ENCODE data around the gene PPP2R5C.

Gene PPP2R5C

DNA sequence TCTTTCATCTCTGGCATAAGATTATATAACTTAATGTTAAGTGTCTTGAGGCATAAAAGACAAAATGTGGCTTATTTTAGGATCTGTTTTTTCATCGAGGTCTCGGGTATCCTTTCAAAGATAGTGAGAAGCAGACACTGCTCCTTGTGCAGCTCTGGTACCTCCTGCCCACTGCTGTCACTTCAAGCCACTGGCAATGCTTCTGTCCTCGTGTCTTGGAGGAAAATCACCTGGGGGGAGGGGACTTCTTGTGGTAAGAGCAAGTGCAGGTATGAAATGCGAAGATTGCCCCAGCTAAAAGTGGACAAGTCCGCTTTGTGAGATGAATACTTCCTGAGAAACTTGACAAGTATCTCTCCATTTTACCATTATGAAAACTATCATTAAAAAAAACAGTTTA lies 165.1 kb downstream of the PPP2R5C start:
- no peak for DNase-seq

DNA sequence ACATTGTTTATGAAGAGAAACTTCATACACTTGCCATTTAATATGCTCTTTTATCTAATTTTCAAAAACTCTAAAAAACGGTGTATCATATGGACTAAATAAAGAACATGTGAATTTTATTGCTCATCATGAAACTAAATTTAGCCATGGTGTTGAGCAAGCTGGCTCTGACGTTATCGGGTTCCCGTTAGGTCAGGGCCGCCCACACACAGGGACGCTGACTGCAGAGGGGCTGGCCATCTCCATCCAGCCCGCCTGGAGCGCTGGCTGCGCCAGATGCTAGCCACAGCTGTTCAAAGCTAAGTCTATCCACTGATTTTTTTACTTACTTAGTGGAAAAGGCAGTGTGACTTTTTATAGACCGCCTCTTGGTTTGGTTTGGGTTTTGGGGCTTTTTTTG lies 166.3 kb downstream of the PPP2R5C start:
- DNase-seq: no peak

- DNase-seq: no peak
Observed at GRCh38 chr14:101928415-101928841, 166.9 kb downstream of the PPP2R5C start.

- DNase-seq: no peak
Observed at GRCh38 chr14:101929096-101929495, 167.6 kb downstream of the PPP2R5C start.

GRCh38 chr14:101929946-101930345 lies 168.4 kb downstream of the PPP2R5C start:
- no peak for DNase-seq

- DNase-seq: no peak
Observed at GRCh38 chr14:101932673-101933072, 171.2 kb downstream of the PPP2R5C start.

DNA sequence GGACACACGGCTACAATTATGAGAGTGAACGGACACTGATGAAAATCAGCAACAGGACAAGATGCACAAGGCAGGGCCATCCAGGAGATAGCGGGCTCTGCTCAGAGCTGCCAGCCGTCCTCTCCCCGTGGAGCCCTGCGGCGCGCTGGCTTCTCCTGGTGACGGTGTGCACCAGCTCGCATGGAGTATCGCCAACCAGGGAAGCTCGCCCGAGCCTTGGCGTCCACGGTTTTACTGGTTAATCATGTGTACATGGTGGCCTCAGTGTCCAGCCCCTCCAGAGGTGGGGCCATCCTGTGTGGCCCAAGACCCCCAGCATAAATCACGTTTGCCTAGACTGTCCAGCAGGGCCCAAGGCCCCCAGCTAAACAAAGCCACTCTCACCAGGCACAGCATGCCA lies 171.7 kb downstream of the PPP2R5C start:
- no peak for DNase-seq

DNA sequence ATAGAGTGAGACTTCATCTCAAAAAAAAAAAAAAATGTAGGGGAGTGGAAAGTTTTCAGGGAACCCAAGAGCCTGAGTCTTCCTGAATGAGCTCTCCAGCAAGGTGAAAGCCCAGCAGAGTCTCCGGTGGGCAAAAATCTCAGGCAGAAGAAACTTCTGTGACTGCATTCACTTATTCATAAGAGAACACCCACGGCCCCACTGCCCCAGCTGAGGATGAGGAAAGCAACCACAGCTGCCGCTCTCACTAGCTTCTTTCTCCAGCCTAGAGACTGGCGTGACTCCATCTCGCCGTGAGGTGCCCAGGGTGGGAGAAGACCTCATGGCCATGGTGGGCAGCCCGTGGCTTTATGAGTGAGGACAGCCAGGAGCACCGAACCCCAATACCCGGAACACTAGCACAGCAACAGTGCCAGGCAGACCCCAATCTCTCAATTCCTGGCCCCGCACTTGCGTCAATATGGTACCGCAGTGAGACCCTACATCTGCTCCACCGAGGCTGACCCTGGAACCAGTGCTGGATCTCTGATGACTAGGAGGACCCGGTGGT lies 173.2 kb downstream of the PPP2R5C start:
- no peak for DNase-seq

GRCh38 chr14:101937926-101938767 lies 176.6 kb downstream of the PPP2R5C start:
- DNase-seq: no peak

- DNase-seq: no peak
Observed at GRCh38 chr14:101939646-101940170, 178.2 kb downstream of the PPP2R5C start.

DNA sequence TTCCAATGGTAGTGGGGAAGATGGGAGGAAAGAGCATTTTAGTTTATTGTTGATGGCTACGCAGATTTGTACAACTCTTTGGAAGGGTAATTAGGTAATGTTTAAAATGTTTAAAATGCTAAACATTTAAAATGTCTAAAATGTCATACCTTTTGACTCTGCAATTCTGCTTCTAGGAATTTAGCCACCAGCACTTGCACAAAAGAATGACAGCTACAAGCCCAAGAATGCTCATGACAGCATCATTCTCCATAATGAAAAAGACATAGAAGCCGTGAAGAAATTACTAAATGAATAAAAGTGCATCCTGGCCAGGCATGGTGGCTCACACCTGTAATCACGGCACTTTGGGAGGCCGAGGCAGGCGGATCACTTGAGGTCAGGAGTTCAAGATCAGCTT lies 182.9 kb downstream of the PPP2R5C start:
- no peak for DNase-seq

- DNase-seq: no peak
Observed at GRCh38 chr14:101945171-101945570, 183.7 kb downstream of the PPP2R5C start.

GRCh38 chr14:101947577-101947903 lies 186.0 kb downstream of the PPP2R5C start:
- peak; percentile 23 for DNase-seq

- DNase-seq: peak; percentile 99
Observed at GRCh38 chr14:101947904-101948665, 186.6 kb downstream of the PPP2R5C start.

- DNase-seq: no peak
Observed at GRCh38 chr14:101948666-101949216, 187.2 kb downstream of the PPP2R5C start.

GRCh38 chr14:101950100-101950499 lies 188.6 kb downstream of the PPP2R5C start:
- DNase-seq: no peak

DNA sequence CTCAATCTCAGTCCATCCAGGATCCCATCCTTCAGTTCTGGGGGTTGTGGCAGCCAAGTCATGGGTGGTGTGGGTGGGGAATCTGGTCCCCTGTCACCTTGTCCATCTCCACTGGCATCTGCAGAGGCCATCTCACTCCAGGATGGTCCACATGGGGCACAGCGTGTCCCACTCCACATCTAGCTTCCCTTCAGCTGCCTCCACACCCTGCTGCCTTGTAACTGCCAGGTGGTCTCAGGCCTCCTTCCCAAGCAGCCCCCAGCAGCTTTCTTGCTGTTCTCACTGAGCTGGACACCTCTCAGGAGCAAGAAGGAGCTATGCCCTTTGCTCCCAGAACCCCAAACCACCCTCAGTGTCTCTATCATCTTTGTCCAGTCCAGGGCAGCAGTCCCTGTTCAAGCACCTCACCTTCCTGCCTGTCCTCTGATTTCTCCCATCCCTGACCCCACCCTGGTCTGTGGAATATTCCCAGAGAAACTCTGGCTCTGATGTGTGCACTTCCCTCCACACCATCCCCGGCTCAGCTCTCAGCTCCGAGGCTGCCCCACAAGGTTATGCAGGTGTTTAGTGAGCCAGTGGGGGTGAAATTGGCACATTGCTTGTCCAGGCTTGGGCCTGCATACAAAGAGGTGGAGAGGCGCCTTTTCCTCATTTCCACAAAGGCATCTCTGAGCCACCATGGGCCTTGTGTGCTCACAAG lies 189.2 kb downstream of the PPP2R5C start:
- DNase-seq: no peak

- no peak for DNase-seq
Observed at GRCh38 chr14:101953151-101953550, 191.6 kb downstream of the PPP2R5C start.

- no peak for DNase-seq
Observed at GRCh38 chr14:101954501-101954900, 193.0 kb downstream of the PPP2R5C start.

GRCh38 chr14:101955695-101956161 lies 194.2 kb downstream of the PPP2R5C start:
- no peak for DNase-seq

GRCh38 chr14:101956179-101956885 lies 194.8 kb downstream of the PPP2R5C start:
- no peak for DNase-seq
